H1 (cell line): ENCODE results near the gene HMCN2.

Experiments used
- EZH2 ChIP-seq: fragments of 200-600 bp; sonication (generic); IDR thresholded peaks from 2 replicates; pipeline ENCODE4 v1.7.1; 2012; ENCODE audit warnings: low read depth, mild to moderate bottlenecking, moderate library complexity, low read length, inconsistent platforms; ENCODE audit not compliant: severe bottlenecking
- GTF2F1 ChIP-seq: IDR thresholded peaks from 2 replicates; pipeline ENCODE4 v1.6.1; 2012; ENCODE audit warnings: low read depth, low read length, improper control_type of control experiment, borderline replicate concordance
- MAX ChIP-seq: IDR thresholded peaks from 2 replicates; pipeline ENCODE4 v1.6.1; 2012; ENCODE audit warnings: inconsistent platforms
- RAD21 ChIP-seq, 2 experiments: IDR thresholded peaks in 1 of 2; conservative IDR thresholded peaks in 1 of 2; 2 replicates each; pipeline ENCODE4 v1.6.1; 2011; ENCODE audit warnings: low read depth in 2 of 2, low read length in 2 of 2, improper control_type of control experiment in 1 of 2, inconsistent platforms in 1 of 2, mild to moderate bottlenecking in 1 of 2, moderate library complexity in 1 of 2
- USF2 ChIP-seq: IDR thresholded peaks from 2 replicates; pipeline ENCODE4 v1.6.1; 2011; ENCODE audit warnings: low read length, improper control_type of control experiment

- TF ChIP-seq RAD21 (IDR thresholded peaks at IDR 0.05 in 1 of 2, conservative IDR thresholded peaks at IDR 0.05 in 1 of 2; ENCODE audit: low read depth in 2 of 2, low read length in 2 of 2) (no peak), MAX (no peak), EZH2 (no peak), USF2 (no peak), GTF2F1 (no peak)
Measured at GRCh38 chr9:130344366-130344765, 78.8 kb downstream of the HMCN2 start.
